AG09319 (cell line): ENCODE data around the gene MYL5.
A peak's percentile ranks its signal among the peaks of the same experiment; 100 is the strongest.

Source experiments
- DNase-seq: peaks from one replicate; pipeline ENCODE4 v3.0.0-alpha.2; 2010; ENCODE audit warnings: low read depth; ENCODE audit errors: extremely low read depth
- CTCF ChIP-seq: IDR thresholded peaks from 2 replicates; pipeline ENCODE4 v1.5.1; 2011; ENCODE audit warnings: low read depth, mild to moderate bottlenecking, inconsistent platforms, low read length, moderate library complexity

MYL5 gene

GRCh38 chr4:683247-683897 lies 9.0 kb downstream of the MYL5 start:
- no peak for DNase-seq
- no peak for TF ChIP-seq CTCF

GRCh38 chr4:683982-684622 lies 9.8 kb downstream of the MYL5 start:
- TF ChIP-seq CTCF, result peak; percentile 80
- DNase-seq, result no peak

GRCh38 chr4:684623-685327 lies 10.4 kb downstream of the MYL5 start:
- DNase-seq, result no peak
- no peak for TF ChIP-seq CTCF

GRCh38 chr4:685679-686412 lies 11.5 kb downstream of the MYL5 start:
- TF ChIP-seq CTCF, result no peak
- DNase-seq, result no peak

- TF ChIP-seq CTCF, result no peak
- DNase-seq, result no peak
Observed at GRCh38 chr4:686413-687040, 12.2 kb downstream of the MYL5 start.

GRCh38 chr4:687048-687970 lies 13.0 kb downstream of the MYL5 start:
- peak; percentile 71 for DNase-seq
- TF ChIP-seq CTCF, result no peak
